H54 (cell line): ENCODE results near the gene KIAA1671.
A peak's percentile ranks its signal among the peaks of the same experiment; 100 is the strongest.

ENCODE experiments used
- DNase-seq: peaks from one replicate; pipeline ENCODE4 v3.0.0; 2011; ENCODE audit warnings: low spot score, mixed read lengths; ENCODE audit not compliant: insufficient read length
- FAIRE-seq: peaks from 3 replicates; lab custom pipeline; 2011; peaks lifted over from hg19 to GRCh38; lab: Jason Lieb, UNC
- POLR2A ChIP-seq: IDR thresholded peaks from 2 replicates; pipeline ENCODE4 v1.6.1; 2011; ENCODE audit warnings: low read depth, mild to moderate bottlenecking, low read length

The KIAA1671 gene

GRCh38 chr22:25077964-25078363, 125.4 kb downstream of the KIAA1671 start:
- TF ChIP-seq POLR2A, result no peak
- no peak for FAIRE-seq

GRCh38 chr22:25078591-25078990, 126.1 kb downstream of the KIAA1671 start:
- DNase-seq (no peak), FAIRE-seq (no peak)

More at GRCh38 chr22:25077964-25078363, 125.4 kb downstream of the KIAA1671 start:
- DNase-seq, result no peak

GRCh38 chr22:25080855-25081254, 128.3 kb downstream of the KIAA1671 start:
- FAIRE-seq (no peak), DNase-seq (no peak)
- TF ChIP-seq POLR2A, result no peak

More at GRCh38 chr22:25078591-25078990, 126.1 kb downstream of the KIAA1671 start:
- no peak for TF ChIP-seq POLR2A

- FAIRE-seq, result no peak
- peak; percentile 26 for DNase-seq
- no peak for TF ChIP-seq POLR2A
Measured at GRCh38 chr22:25081409-25081824, 128.9 kb downstream of the KIAA1671 start.

- FAIRE-seq (no peak), DNase-seq (no peak)
- TF ChIP-seq POLR2A, result no peak
Measured at GRCh38 chr22:25082096-25082495, 129.6 kb downstream of the KIAA1671 start.

GRCh38 chr22:25083056-25083806, 130.7 kb downstream of the KIAA1671 start:
- no peak for TF ChIP-seq POLR2A
- no peak for FAIRE-seq
- DNase-seq, result no peak

GRCh38 chr22:25083807-25084200, 131.3 kb downstream of the KIAA1671 start:
- DNase-seq, result no peak
- TF ChIP-seq POLR2A, result no peak
- no peak for FAIRE-seq

GRCh38 chr22:25084405-25085107, 132.0 kb downstream of the KIAA1671 start:
- no peak for TF ChIP-seq POLR2A
- DNase-seq, result no peak
- no peak for FAIRE-seq

GRCh38 chr22:25085156-25085555, 132.6 kb downstream of the KIAA1671 start:
- no peak for DNase-seq
- TF ChIP-seq POLR2A, result no peak
- no peak for FAIRE-seq

- FAIRE-seq (no peak), DNase-seq (no peak)
- TF ChIP-seq POLR2A, result no peak
Measured at GRCh38 chr22:25085930-25086901, 133.7 kb downstream of the KIAA1671 start.

- DNase-seq, result no peak
- no peak for FAIRE-seq
- TF ChIP-seq POLR2A, result no peak
Measured at GRCh38 chr22:25086902-25087282, 134.4 kb downstream of the KIAA1671 start.

- FAIRE-seq, result no peak
- DNase-seq, result no peak
- no peak for TF ChIP-seq POLR2A
Measured at GRCh38 chr22:25090225-25090890, 137.8 kb downstream of the KIAA1671 start.

GRCh38 chr22:25091458-25091857, 138.9 kb downstream of the KIAA1671 start:
- DNase-seq, result no peak
- FAIRE-seq, result no peak
- TF ChIP-seq POLR2A, result no peak
